ENCODE data around the gene PHLDB1. TPM values are rescaled to one million over a fixed set of nuclear protein-coding genes. Genes with fewer than 3 reads are reported as not detected.

The PHLDB1 gene
- total and polyA plus RNA-seq, 7 donors: 12.6 to 45.8 (median 27.7) TPM

GRCh38 chr11:118658429-118659313 is 51.3 kb downstream of the PHLDB1 start:
- no peak for DNase-seq
- Histone ChIP-seq H3K4me3 (no peak overlapping the region), H3K4me1 (peaks cover 7% of the 10 kb centered on the region), H3K27me3 (ENCODE audit: insufficient read depth in 3 of 3, low read length in 2 of 3) (no peaks in the 10 kb centered on the region), H3K27ac (peak overlapping the region; percentile 30), H3K36me3 (ENCODE audit: insufficient read depth in 1 of 2, low read depth in 1 of 2) (peaks cover 0 to 41% of the 10 kb centered on the region in 2 donors), H3K9me3 (no peaks in the 10 kb centered on the region)
- WGBS, 3 donors: 50 to 56% (median 51%) methylated on average over 16 of the region's 16 CpGs
- intact Hi-C loops (cut with DNase I): loop anchor here (5.0 kb wide), 1 partner anchor 51 kb away; the partner anchor contains the start of gene PHLDB1 (in 2 of the 2)
- peak; percentile 5 to 18 (median 10) for ATAC-seq
- TF ChIP-seq CTCF (IDR thresholded peaks at IDR 0.05): no peak

DNA sequence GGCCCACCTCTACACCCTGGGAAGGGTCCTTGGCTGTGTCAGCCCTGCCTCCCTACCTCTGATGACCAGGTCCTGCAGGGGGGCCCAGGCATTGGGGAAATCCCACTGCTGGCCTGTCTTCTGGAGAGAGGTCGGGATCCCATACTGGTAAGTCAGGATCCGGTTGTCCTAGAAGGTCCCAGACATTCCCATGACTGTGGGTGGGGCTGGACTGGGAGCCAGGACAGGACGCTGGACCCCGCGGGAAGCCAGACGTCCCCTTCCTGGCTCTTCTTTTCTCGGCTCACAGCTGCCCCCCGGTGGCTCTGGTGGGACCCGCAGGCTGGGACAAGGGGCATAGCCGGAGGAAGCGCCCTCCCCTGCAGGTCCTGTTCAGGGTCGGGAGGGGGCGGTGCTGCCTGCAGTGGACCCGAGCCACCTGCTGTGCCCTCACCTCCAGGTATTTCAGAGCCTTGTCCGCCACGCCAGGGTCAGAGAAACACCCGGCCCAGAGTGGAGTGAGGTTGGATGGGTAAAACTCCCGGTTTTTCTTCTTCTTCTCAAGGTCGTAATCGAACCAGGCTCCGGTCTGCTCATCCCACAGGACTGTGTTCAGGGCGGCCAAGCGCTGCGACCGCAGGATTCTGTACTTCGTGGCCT is 52.0 kb downstream of the PHLDB1 start:
- no peaks in the 10 kb centered on the region for H3K27me3 ChIP-seq (ENCODE audit: insufficient read depth in 3 of 3, low read length in 2 of 3)
- peaks cover 0 to 33% of the 10 kb centered on the region in 2 donors for H3K36me3 ChIP-seq (ENCODE audit: insufficient read depth in 1 of 2, low read depth in 1 of 2)
- peak overlapping the region; percentile 1 for H3K4me3 ChIP-seq
- DNase-seq (peak; percentile 94 to 96), ATAC-seq (peak; percentile 90 to 95 (median 92))
- H3K4me1 ChIP-seq: peaks cover 7% of the 10 kb centered on the region
- peak; percentile 93 for TF ChIP-seq CTCF (IDR thresholded peaks at IDR 0.05)
- 8 to 15% (median 10%) methylated on average over 26 of the region's 26 CpGs for WGBS, 3 donors
- H3K27ac ChIP-seq: peak overlapping the region; percentile 30
- intact Hi-C loops (cut with DNase I): loop anchor here (5.0 kb wide), 1 partner anchor 52 kb away; the partner anchor contains the start of gene PHLDB1 (in 2 of the 2)
- H3K9me3 ChIP-seq: no peaks in the 10 kb centered on the region

- H3K36me3 ChIP-seq (ENCODE audit: insufficient read depth in 1 of 2, low read depth in 1 of 2): peaks cover 0 to 27% of the 10 kb centered on the region in 2 donors
- TF ChIP-seq CTCF (IDR thresholded peaks at IDR 0.05): no peak
- no peaks in the 10 kb centered on the region for H3K9me3 ChIP-seq
- H3K27me3 ChIP-seq (ENCODE audit: insufficient read depth in 3 of 3, low read length in 2 of 3): no peaks in the 10 kb centered on the region
- no peak overlapping the region for H3K27ac ChIP-seq
- 64 to 70% (median 66%) methylated on average over 14 of the region's 14 CpGs for WGBS, 3 donors
- ATAC-seq (peak in 2 of 4 donors; percentile 3 to 4), DNase-seq (no peak)
- no peak overlapping the region for H3K4me3 ChIP-seq
- intact Hi-C loops (cut with DNase I): loop anchor here (5.0 kb wide), 1 partner anchor 53 kb away; the partner anchor contains the start of gene PHLDB1 (in 2 of the 2)
- peaks cover 7% of the 10 kb centered on the region for H3K4me1 ChIP-seq
These were observed 52.7 kb downstream of the PHLDB1 start for GRCh38 chr11:118659953-118660680.

GRCh38 chr11:118660681-118661424 is 53.4 kb downstream of the PHLDB1 start:
- H3K27ac ChIP-seq: no peak overlapping the region
- H3K4me1 ChIP-seq: peaks cover 7% of the 10 kb centered on the region
- intact Hi-C loops (cut with DNase I): no loop called here
- H3K9me3 ChIP-seq: no peaks in the 10 kb centered on the region
- 76 to 89% (median 85%) methylated on average over 7 of the region's 7 CpGs for WGBS, 3 donors
- DNase-seq: no peak
- H3K36me3 ChIP-seq (ENCODE audit: insufficient read depth in 1 of 2, low read depth in 1 of 2): peaks cover 0 to 19% of the 10 kb centered on the region in 2 donors
- no peak for TF ChIP-seq CTCF (IDR thresholded peaks at IDR 0.05)
- no peaks in the 10 kb centered on the region for H3K27me3 ChIP-seq (ENCODE audit: insufficient read depth in 3 of 3, low read length in 2 of 3)
- H3K4me3 ChIP-seq: no peak overlapping the region
- ATAC-seq: no peak
